IMR-90 (cell line): ENCODE data around the gene DPF3. TPM values are rescaled to one million over a fixed set of nuclear protein-coding genes. Genes with fewer than 3 reads are reported as not detected.

Experiments
- ATAC-seq: fragments of 200-7000 bp; cut with Tn5 transposase; 2 replicates; pipeline ENCODE4 v1.9.1; 2020; ENCODE audit warnings: low read depth, mild to moderate bottlenecking, moderate library complexity
- Bru-seq: library from RNA; stranded (reverse); fragments of 400-500 nt; gene quantifications from one replicate; lab custom pipeline; 2021; lab: Mats Ljungman, UMichigan
- BruChase-seq, 2 experiments: library from RNA; stranded (reverse); fragments of 400-500 nt; gene quantifications; one replicate each; lab custom pipeline; 2021; lab: Mats Ljungman, UMichigan
- BruUV-seq: library from RNA; stranded (reverse); fragments of 400-500 nt; replicated peaks from 2 replicates; lab custom pipeline; 2021; lab: Mats Ljungman, UMichigan
- CTCF ChIA-PET: fragments of 300-600 bp; formaldehyde crosslinking; extraction: SDS; loops from one replicate; lab custom pipeline; 2021; ENCODE audit warnings: antibody characterized with exemption; lab: Yijun Ruan, JAX
- POLR2A ChIA-PET: fragments of 300-600 bp; sonication (Branson Sonifier 250); formaldehyde crosslinking; loops from one replicate; lab custom pipeline; 2022; ENCODE audit warnings: antibody characterized with exemption; ENCODE audit not compliant: unreplicated experiment; lab: Charles Lee
- DNase-seq: peaks from one replicate; pipeline ENCODE4 v3.0.0; 2013
- H2AFZ ChIP-seq: replicated peaks from 2 replicates; pipeline ENCODE3; 2013; ENCODE audit warnings: low read length, mild to moderate bottlenecking; ENCODE audit not compliant: poor library complexity
- H2AK5ac ChIP-seq: 2 replicates; pipeline ENCODE4 v1.6.1; 2013; ENCODE audit warnings: low read depth, low read length, inconsistent platforms
- H2AK9ac ChIP-seq: replicated peaks from 2 replicates; pipeline ENCODE3; 2013; ENCODE audit warnings: mild to moderate bottlenecking, low read depth, low read length, moderate library complexity; ENCODE audit not compliant: poor library complexity
- H2BK120ac ChIP-seq: 2 replicates; pipeline ENCODE4 v1.6.1; 2013; ENCODE audit warnings: low read depth, low read length, inconsistent platforms
- H2BK15ac ChIP-seq: 3 replicates; pipeline ENCODE4 v1.6.1; 2013; ENCODE audit warnings: low read depth, low read length, inconsistent platforms
- H2BK20ac ChIP-seq: 2 replicates; pipeline ENCODE4 v1.6.1; 2013; ENCODE audit warnings: low read depth, mild to moderate bottlenecking, inconsistent platforms, low read length, moderate library complexity
- H2BK5ac ChIP-seq: 2 replicates; pipeline ENCODE4 v1.6.1; 2013; ENCODE audit warnings: mild to moderate bottlenecking, low read depth, low read length, inconsistent platforms; ENCODE audit not compliant: poor library complexity, severe bottlenecking
- H3K14ac ChIP-seq: replicated peaks from 2 replicates; pipeline ENCODE4 v1.6.1; 2013; ENCODE audit warnings: low read depth, low read length, inconsistent platforms
- H3K18ac ChIP-seq: 2 replicates; pipeline ENCODE4 v1.6.1; 2013; ENCODE audit warnings: low read depth, low read length, control low read depth
- H3K23ac ChIP-seq: 2 replicates; pipeline ENCODE4 v1.6.1; 2013; ENCODE audit warnings: low read depth, low read length, inconsistent platforms
- H3K27ac ChIP-seq: 2 replicates; pipeline ENCODE4 v1.5.1; 2013; ENCODE audit warnings: mild to moderate bottlenecking, control low read depth, low read length; ENCODE audit not compliant: insufficient read depth
- H3K27me3 ChIP-seq: 2 replicates; pipeline ENCODE4 v1.6.1; 2013; ENCODE audit warnings: low read length; ENCODE audit not compliant: control insufficient read depth, insufficient read depth
- H3K36me3 ChIP-seq: 2 replicates; pipeline ENCODE4 v1.6.1; 2013; ENCODE audit warnings: low read length, mixed read lengths; ENCODE audit not compliant: control insufficient read depth, insufficient read depth
- H3K4ac ChIP-seq: 2 replicates; pipeline ENCODE4 v1.6.1; 2013; ENCODE audit warnings: low read depth, low read length, inconsistent platforms
- H3K4me1 ChIP-seq: 2 replicates; pipeline ENCODE4 v1.6.1; 2013; ENCODE audit warnings: low read length, mixed read lengths; ENCODE audit not compliant: control insufficient read depth, insufficient read depth
- H3K4me2 ChIP-seq: 2 replicates; pipeline ENCODE4 v1.6.1; 2013; ENCODE audit warnings: low read depth, mild to moderate bottlenecking, control low read depth, low read length, moderate library complexity
- H3K4me3 ChIP-seq: 2 replicates; pipeline ENCODE4 v1.5.1; 2013; ENCODE audit warnings: low read depth, mild to moderate bottlenecking, control low read depth, low read length, moderate library complexity; ENCODE audit not compliant: insufficient read depth
- H3K56ac ChIP-seq: 2 replicates; pipeline ENCODE4 v1.6.1; 2013; ENCODE audit warnings: low read length, inconsistent platforms; ENCODE audit not compliant: insufficient read depth; ENCODE audit errors: extremely low read depth
- H3K79me1 ChIP-seq, 2 experiments: 2 replicates each; pipeline ENCODE4 v1.6.1; 2013; ENCODE audit warnings: low read length in 2 of 2, inconsistent platforms in 1 of 2, low read depth in 1 of 2
- H3K9ac ChIP-seq: 2 replicates; pipeline ENCODE4 v1.6.1; 2013; ENCODE audit warnings: low read depth, low read length, control low read depth
- H3K9me1 ChIP-seq: 2 replicates; pipeline ENCODE4 v1.6.1; 2013; ENCODE audit warnings: low read length, inconsistent platforms; ENCODE audit not compliant: insufficient read depth
- H3K9me3 ChIP-seq: 2 replicates; pipeline ENCODE4 v1.6.1; 2013; ENCODE audit warnings: low read length; ENCODE audit not compliant: control insufficient read depth, insufficient read depth
- H4K20me1 ChIP-seq: 2 replicates; pipeline ENCODE4 v1.6.1; 2013; ENCODE audit warnings: low read length, inconsistent platforms; ENCODE audit not compliant: insufficient read depth
- H4K5ac ChIP-seq: 2 replicates; pipeline ENCODE4 v1.6.1; 2013; ENCODE audit warnings: mild to moderate bottlenecking, low read depth, low read length, control low read depth
- H4K8ac ChIP-seq, 2 experiments: 2 replicates each; pipeline ENCODE4 v1.6.1; 2013; ENCODE audit warnings: low read depth in 2 of 2, low read length in 2 of 2, control low read depth in 1 of 2, inconsistent platforms in 1 of 2
- H4K91ac ChIP-seq: 2 replicates; pipeline ENCODE4 v1.6.1; 2013; ENCODE audit warnings: low read depth, low read length, inconsistent platforms; ENCODE audit not compliant: insufficient read depth
- BHLHE40 ChIP-seq: fragments of 150-350 bp; IDR thresholded peaks from 2 replicates; pipeline ENCODE4 v1.6.1; 2016; ENCODE audit warnings: mild to moderate bottlenecking, low read depth, low read length
- CEBPB ChIP-seq: IDR thresholded peaks from 2 replicates; pipeline ENCODE4 v1.6.1; 2012; ENCODE audit warnings: low read depth, low read length, improper control_type of control experiment
- FOS ChIP-seq: fragments of 150-350 bp; IDR thresholded peaks from 2 replicates; pipeline ENCODE4 v1.6.1; 2016; ENCODE audit warnings: low read depth, low read length
- MXI1 ChIP-seq: IDR thresholded peaks from 2 replicates; pipeline ENCODE4 v1.6.1; 2012; ENCODE audit warnings: low read depth, mild to moderate bottlenecking, low read length, moderate library complexity, borderline replicate concordance
- RFX5 ChIP-seq: IDR thresholded peaks from 2 replicates; pipeline ENCODE4 v1.8.0; 2012; ENCODE audit warnings: low read depth, mild to moderate bottlenecking, low read length, moderate library complexity
- WGBS, 2 experiments: methylation state at CpG; one replicate each; pipeline versions ENCODE4 v1.1.5 to v1.1.7; 2013; ENCODE audit warnings: missing lambda C conversion rate in 2 of 2; ENCODE audit not compliant: insufficient read length in 1 of 2; ENCODE audit errors: extremely low coverage in 2 of 2; 5-methylcytosine and 5-hydroxymethylcytosine counted together
- dilution Hi-C: fragments of 300-500 bp; cut with HindIII; formaldehyde crosslinking; loops from one replicate; pipeline ENCODE4 v1.14.3; 2018; ENCODE audit warnings: low sequenced_read_pairs; ENCODE audit not compliant: unreplicated experiment
- in situ Hi-C: fragments of 300-500 bp; cut with MboI; formaldehyde crosslinking; loops from 3 replicates; pipeline ENCODE4 v1.14.3; 2019; ENCODE audit warnings: low sequenced_read_pairs, inconsistent platforms, mixed read lengths
- intact Hi-C: fragments of 100-400 bp; cut with micrococcal nuclease; formaldehyde crosslinking; loops from 2 replicates; pipeline ENCODE4 v1.10.0; 2022
- long read RNA-seq: library from polyadenylated mRNA; unstranded; transcript quantifications from one replicate; pipeline ENCODE4 v2.0.0, GENCODE V29; 2021; ENCODE audit not compliant: unreplicated experiment
- polyA plus RNA-seq, 3 experiments: library from polyadenylated mRNA; depleted of rRNA; stranded (reverse); fragments of >200 nt; gene quantifications; 2 replicates each; pipeline ENCODE4 v1.2.3, GENCODE V29; 2012; ENCODE audit warnings: low replicate concordance in 1 of 3
- total RNA-seq: library from RNA; depleted of rRNA; stranded (reverse); fragments of >200 nt; gene quantifications from 2 replicates; pipeline ENCODE4 v1.2.3, GENCODE V29; 2012; rRNA removed

DPF3 gene
- total RNA-seq (32.8 and 48.9 TPM in 2 replicates), polyA plus RNA-seq (2012; rRNA removed) (30.5 and 37.7 TPM in 2 replicates), Bru-seq, nascent RNA (percentile 89 among the genes with signal in this experiment), BruChase-seq, experiment 1, labeled RNA remaining after a 6-hour chase (percentile 84 among the genes with signal in this experiment), BruChase-seq, experiment 2, labeled RNA remaining after a 2-hour chase (percentile 83 among the genes with signal in this experiment)
- 9.5 and 12.3 TPM in 2 replicates for polyA plus RNA-seq (2012; cell fraction: cytosol; rRNA removed)
- polyA plus RNA-seq (2012; cell fraction: nucleus; rRNA removed; ENCODE audit: low replicate concordance): 70.5 and 136 TPM in 2 replicates
- long read RNA-seq, full-length matches to known transcripts: 3 of 7 reads
- long read RNA-seq, partial matches to known transcripts: 2 of 7 reads
- long read RNA-seq, other reads (novel, unspliced or antisense): 2 of 7 reads

DNA sequence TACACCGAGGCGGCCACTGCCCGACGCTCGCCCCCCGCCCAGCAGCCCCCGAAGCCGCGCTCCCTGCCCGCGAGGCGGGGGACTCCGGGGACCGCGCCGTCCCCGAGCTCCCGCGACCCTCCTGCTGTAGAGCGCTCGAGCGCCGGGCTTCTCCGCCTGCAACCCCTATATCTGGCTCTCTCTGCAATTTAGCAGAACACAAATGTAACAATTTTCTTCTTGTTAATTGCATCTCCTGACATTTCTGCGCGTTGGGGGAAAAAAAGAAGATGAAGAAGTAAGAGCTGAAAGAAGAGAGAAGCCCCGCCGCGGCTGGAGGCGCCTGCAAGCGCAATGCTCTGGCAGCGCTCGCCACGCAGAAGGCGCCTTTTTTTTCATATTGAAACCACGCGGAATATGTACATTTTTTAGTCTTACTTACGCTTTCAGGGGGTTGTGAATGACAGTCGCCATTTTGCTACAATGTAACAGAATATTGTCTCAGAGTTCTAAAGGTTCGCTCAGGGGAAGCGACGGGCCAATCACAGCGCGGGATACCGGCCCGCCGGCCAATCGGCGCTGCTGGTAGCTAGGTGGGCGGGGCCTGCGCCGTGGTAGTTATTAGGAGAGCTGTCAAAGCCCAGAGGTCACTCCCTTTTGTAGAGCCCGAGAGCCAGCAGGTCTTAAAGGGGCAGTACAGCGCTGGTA, at the start of gene DPF3:
Gene DPF3 (minus strand): TSS at position 466 of the 687 bp plus-strand sequence. CDS start 13 bp downstream, at position 453.
- H2BK20ac ChIP-seq: peak within 1 kb of the TSS; percentile 12
- H3K27me3 ChIP-seq: no peaks in the 10 kb centered on the region
- TF ChIP-seq CEBPB: no peak
- peak; percentile 22; the same call in 1 of the 2 replicates for TF ChIP-seq MXI1
- no peak for TF ChIP-seq BHLHE40
- peak; percentile 27; the same call in 1 of the 2 replicates for TF ChIP-seq RFX5
- TF ChIP-seq FOS: no peak
- dilution Hi-C loops: no loop called here
- H3K27ac ChIP-seq: peak within 1 kb of the TSS; percentile 32
- peaks cover 26% of the 10 kb centered on the region for H4K20me1 ChIP-seq
- peak within 1 kb of the TSS; percentile 2 to 6; a peak in 3 of 4 replicates for H4K8ac ChIP-seq
- H3K9me1 ChIP-seq: no peaks in the 10 kb centered on the region; the same call in 1 of the 2 replicates
- peak within 1 kb of the TSS; percentile 68 for H3K9ac ChIP-seq
- peak; percentile 96 for DNase-seq
- BruUV-seq: no TSS peak
- peak within 1 kb of the TSS; percentile 42 for H3K4ac ChIP-seq
- POLR2A ChIA-PET: interaction anchor here (0.5 to 0.8 kb wide), 2 partner anchors 276 to 386 kb away, joined by 3 to 4 read pairs; no protein-coding TSS in a partner anchor
- H2AK5ac ChIP-seq: 0 out of 2 replicates have a peak within 1 kb of the TSS, but pooled peaks have one; percentile 55
- H3K36me3 ChIP-seq: no peaks in the 10 kb centered on the region
- H3K9me3 ChIP-seq: no peaks in the 10 kb centered on the region
- CTCF ChIA-PET: interaction anchor here (0.6 to 2.0 kb wide), 5 partner anchors 11 to 380 kb away, joined by 3 to 11 read pairs (median 6); no protein-coding TSS in a partner anchor
- peak within 1 kb of the TSS; percentile 6; the same call in 1 of the 3 replicates for H2BK15ac ChIP-seq
- peak within 1 kb of the TSS; percentile 60 for H3K23ac ChIP-seq
- H2AK9ac ChIP-seq: peak within 1 kb of the TSS; percentile 80
- H2BK5ac ChIP-seq: peak within 1 kb of the TSS; percentile 53
- peak; percentile 95 for ATAC-seq
- peak within 1 kb of the TSS; percentile 39; the same call in 1 of the 2 replicates for H3K14ac ChIP-seq
- H3K56ac ChIP-seq: peak within 1 kb of the TSS; percentile 22
- H2BK120ac ChIP-seq: peak within 1 kb of the TSS; percentile 45; the same call in 1 of the 2 replicates
- 0% methylated on average over 11 of the region's 54 CpGs; no CpG with 5 or more reads in 1 of the 2 experiments for WGBS, 2 experiments
- H3K4me3 ChIP-seq: peak within 1 kb of the TSS; percentile 76
- 0 out of 2 replicates have a peak within 1 kb of the TSS, but pooled peaks have one; percentile 13 for H4K5ac ChIP-seq
- peaks cover 20 to 33% of the 10 kb centered on the region in 2 experiments for H3K79me1 ChIP-seq
- in situ Hi-C loops: no loop called here
- peak within 1 kb of the TSS; percentile 84 for H2AFZ ChIP-seq
- H3K4me1 ChIP-seq: peaks cover 15% of the 10 kb centered on the region
- peak within 1 kb of the TSS; percentile 1; the same call in 1 of the 2 replicates for H4K91ac ChIP-seq
- peak within 1 kb of the TSS; percentile 55 for H3K18ac ChIP-seq
- intact Hi-C loops: loop anchor here (2.0 to 5.0 kb wide), 5 partner anchors 91 to 286 kb away; no protein-coding TSS in a partner anchor
- H3K4me2 ChIP-seq: peak within 1 kb of the TSS; percentile 94
